ENCODE results near the gene ANTXR1. TPM values are rescaled to one million over a fixed set of nuclear protein-coding genes. Genes with fewer than 3 reads are reported as not detected.
"Not testable (repeated sequence)": the region's sequence is repeated elsewhere in the genome, so short reads cannot be mapped to it uniquely, and the experiment has no call there.

ANTXR1 gene
- total and polyA plus RNA-seq, 9 of the 15 experiments (the other 6 are each of a cell fraction or from before 2014, with no cell fraction given): 0.07 to 1.00 (median 0.54) TPM

DNA sequence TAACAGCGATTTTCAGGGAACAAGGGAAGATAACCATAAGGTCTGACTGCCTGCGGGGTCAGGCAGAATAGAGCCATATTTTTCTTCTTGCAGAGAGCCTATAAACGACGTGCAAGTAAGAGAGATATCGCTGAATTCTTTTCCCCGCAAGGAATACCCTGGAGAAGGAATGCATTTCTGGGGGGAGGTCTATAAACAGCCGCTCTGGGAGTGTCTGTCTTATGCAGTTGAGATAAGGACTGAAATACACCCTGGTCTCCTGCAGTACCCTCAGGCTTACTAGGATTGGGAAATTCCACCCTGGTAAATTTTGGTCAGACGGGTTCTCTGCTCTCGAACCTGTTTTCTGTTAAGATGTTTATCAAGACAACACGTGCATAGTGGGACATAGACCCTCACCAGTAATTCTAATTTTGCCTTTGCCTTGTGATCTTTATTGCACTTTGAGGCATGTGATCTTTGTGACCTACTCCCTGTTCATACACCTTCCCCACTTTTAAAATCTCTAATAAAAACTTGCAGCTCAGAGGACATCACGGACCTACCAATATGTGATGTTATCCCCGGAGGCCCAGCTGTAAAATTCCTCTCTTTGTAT, 247.1 kb downstream of the ANTXR1 start:
- BruUV-seq (replicated peaks); POLR2A ChIA-PET: not testable (repeated sequence)

DNA sequence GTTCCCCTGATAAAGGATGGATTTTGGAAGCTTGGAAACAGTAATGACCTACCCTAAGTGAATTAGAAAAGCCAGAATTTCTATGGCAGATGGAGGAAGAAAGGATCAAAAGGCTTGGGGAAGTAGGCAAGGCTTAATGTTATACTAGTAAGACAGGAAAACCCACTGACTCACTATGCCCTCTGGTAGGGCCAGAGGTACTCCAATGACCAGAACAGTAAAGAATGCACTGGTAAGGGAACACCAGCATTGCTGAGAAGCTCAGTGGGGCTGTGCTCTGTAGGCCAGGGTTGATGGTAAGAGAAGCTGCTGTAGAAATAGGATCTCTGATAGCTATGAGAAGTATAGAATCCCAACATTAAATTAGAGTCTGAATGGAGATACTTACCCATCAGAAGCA, 247.7 kb downstream of the ANTXR1 start:
- CTCF ChIA-PET (ENCODE audit: low intra/inter-chr PET ratio): no interaction called here
- no peak overlapping the region for H3K4me2 ChIP-seq (ENCODE audit: insufficient read depth, low read length)
- H3K27ac ChIP-seq (ENCODE audit: extremely low read depth, low read depth, low read length): no peak overlapping the region
- intact Hi-C loops (cut with micrococcal nuclease) (no loop called here), in situ Hi-C loops (cut with MboI) (no loop called here)
- no peaks in the 10 kb centered on the region for H3K27me3 ChIP-seq (ENCODE audit: control insufficient read depth in 2 of 2, insufficient read depth in 2 of 2, low read length in 2 of 2)
- no peaks in the 10 kb centered on the region for H3K4me1 ChIP-seq (replicated peaks in 1 of 2; ENCODE audit: control insufficient read depth in 2 of 2, insufficient read depth in 2 of 2, low read length in 2 of 2)
- no peak for FAIRE-seq
- H3K4me3 ChIP-seq: no peak overlapping the region
- H3K9ac ChIP-seq (ENCODE audit: insufficient read depth in 1 of 2, low read depth in 2 of 2, low read length in 2 of 2): no peak overlapping the region
- no peaks in the 10 kb centered on the region for H3K36me3 ChIP-seq (ENCODE audit: control insufficient read depth, insufficient read depth, low read length)
- no TSS peak for BruUV-seq (replicated peaks)
- ATAC-seq: no peak
- H3K9me1 ChIP-seq (ENCODE audit: control insufficient read depth, insufficient read depth, low read length): no peaks in the 10 kb centered on the region
- POLR2A ChIA-PET: no interaction called here
- no peak for DNase-seq (ENCODE audit: extremely low read depth in 1 of 4, low spot score in 3 of 4)
- H2AFZ ChIP-seq (ENCODE audit: low read depth, low read length): no peak overlapping the region
- TF ChIP-seq ZNF347 (CRISPR knock-in tag; IDR thresholded peaks at IDR 0.05; ENCODE audit: low read depth) (no peak), ESRRB (CRISPR knock-in tag; IDR thresholded peaks at IDR 0.05; ENCODE audit: borderline replicate concordance) (no peak), TAF9B (IDR thresholded peaks at IDR 0.05; ENCODE audit: partially characterized antibody) (no peak)
- TF ChIP-seq, protein P1, sequence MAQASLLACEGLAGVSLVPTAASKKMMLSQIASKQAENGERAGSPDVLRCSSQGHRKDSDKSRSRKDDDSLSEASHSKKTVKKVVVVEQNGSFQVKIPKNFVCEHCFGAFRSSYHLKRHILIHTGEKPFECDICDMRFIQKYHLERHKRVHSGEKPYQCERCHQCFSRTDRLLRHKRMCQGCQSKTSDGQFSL (CRISPR knock-in tag; IDR thresholded peaks at IDR 0.05): no peak
- TF ChIP-seq, protein P1 (tag; IDR thresholded peaks at IDR 0.05): no peak
- H3K79me2 ChIP-seq (ENCODE audit: control insufficient read depth, insufficient read depth, low read length): no peaks in the 10 kb centered on the region
- no peaks in the 10 kb centered on the region for H4K20me1 ChIP-seq (replicated peaks; ENCODE audit: control insufficient read depth, insufficient read depth, low read length)
- H3K9me3 ChIP-seq (replicated peaks; ENCODE audit: control insufficient read depth, insufficient read depth, low read depth, low read length): no peaks in the 10 kb centered on the region

More for the DNA sequence above, 247.1 kb downstream of the ANTXR1 start:
- TF ChIP-seq TRIM28 (IDR thresholded peaks at IDR 0.05) (peak; percentile 75), ZNF445 (CRISPR knock-in tag; IDR thresholded peaks at IDR 0.05; ENCODE audit: low read depth) (peak; percentile 88)
- H3K4me2 ChIP-seq (ENCODE audit: insufficient read depth, low read length); DNase-seq (ENCODE audit: extremely low read depth in 1 of 4, low spot score in 3 of 4); H3K9me1 ChIP-seq (ENCODE audit: control insufficient read depth, insufficient read depth, low read length); H3K27me3 ChIP-seq (ENCODE audit: control insufficient read depth in 2 of 2, insufficient read depth in 2 of 2, low read length in 2 of 2); H3K27ac ChIP-seq (ENCODE audit: extremely low read depth, low read depth, low read length); ATAC-seq; H3K36me3 ChIP-seq (ENCODE audit: control insufficient read depth, insufficient read depth, low read length); H4K20me1 ChIP-seq (replicated peaks; ENCODE audit: control insufficient read depth, insufficient read depth, low read length); intact Hi-C loops (cut with micrococcal nuclease); FAIRE-seq; H3K9me3 ChIP-seq (replicated peaks; ENCODE audit: control insufficient read depth, insufficient read depth, low read depth, low read length); in situ Hi-C loops (cut with MboI); H3K79me2 ChIP-seq (ENCODE audit: control insufficient read depth, insufficient read depth, low read length); H3K4me3 ChIP-seq; H3K4me1 ChIP-seq (replicated peaks in 1 of 2; ENCODE audit: control insufficient read depth in 2 of 2, insufficient read depth in 2 of 2, low read length in 2 of 2); H2AFZ ChIP-seq (ENCODE audit: low read depth, low read length); CTCF ChIA-PET (ENCODE audit: low intra/inter-chr PET ratio); H3K9ac ChIP-seq (ENCODE audit: insufficient read depth in 1 of 2, low read depth in 2 of 2, low read length in 2 of 2): not testable (repeated sequence)
- 2% methylated on average over 12 of the region's 12 CpGs for WGBS (ENCODE audit: insufficient coverage, low coverage, missing lambda C conversion rate)
